DOHH2 (cell line): Measurements from ENCODE around the gene OR10A5.

ENCODE experiments used
- H3F3A ChIP-seq: fragments of 200-600 bp; sonication (generic), shearing (Covaris generic); 2 replicates; pipeline ENCODE4 v1.6.0; 2016; ENCODE audit warnings: antibody characterized with exemption, mild to moderate bottlenecking; ENCODE audit not compliant: control insufficient read depth, insufficient read depth
- H3K27ac ChIP-seq: fragments of 200-600 bp; sonication (generic); 2 replicates; pipeline ENCODE4 v1.5.1; 2014; ENCODE audit warnings: low read depth, mild to moderate bottlenecking, low read length, moderate library complexity
- H3K27me3 ChIP-seq: fragments of 200-600 bp; sonication (generic); 2 replicates; pipeline ENCODE4 v1.6.1; 2014; ENCODE audit warnings: mild to moderate bottlenecking, low read length, mixed read lengths; ENCODE audit not compliant: control insufficient read depth
- H3K36me3 ChIP-seq: fragments of 200-600 bp; sonication (generic); 2 replicates; pipeline ENCODE4 v1.6.1; 2014; ENCODE audit warnings: mild to moderate bottlenecking, low read length, moderate library complexity, mixed read lengths; ENCODE audit not compliant: control insufficient read depth
- H3K4me1 ChIP-seq: fragments of 200-600 bp; sonication (generic); 2 replicates; pipeline ENCODE4 v1.6.1; 2014; ENCODE audit warnings: mild to moderate bottlenecking, low read length, mixed read lengths; ENCODE audit not compliant: control insufficient read depth
- H3K4me2 ChIP-seq: fragments of 200-600 bp; sonication (generic); 2 replicates; pipeline ENCODE4 v1.6.0; 2014; ENCODE audit warnings: mild to moderate bottlenecking, low read length, moderate library complexity
- H3K4me3 ChIP-seq: fragments of 200-600 bp; sonication (generic); 2 replicates; pipeline ENCODE4 v1.5.1; 2014; ENCODE audit warnings: mild to moderate bottlenecking, low read length, mixed read lengths
- H3K79me2 ChIP-seq: fragments of 200-600 bp; sonication (generic); 2 replicates; pipeline ENCODE4 v1.6.1; 2014; ENCODE audit warnings: mild to moderate bottlenecking, low read length, mixed read lengths; ENCODE audit not compliant: control insufficient read depth
- H3K9me2 ChIP-seq: fragments of 200-600 bp; sonication (generic); replicated peaks from 2 replicates; pipeline ENCODE4 v1.6.1; 2014; ENCODE audit warnings: mild to moderate bottlenecking, low read length, mixed read lengths; ENCODE audit not compliant: control insufficient read depth
- H3K9me3 ChIP-seq: fragments of 200-600 bp; sonication (generic); 2 replicates; pipeline ENCODE4 v1.6.1; 2014; ENCODE audit warnings: antibody characterized with exemption, low read length, mixed read lengths; ENCODE audit not compliant: control insufficient read depth, insufficient read depth
- H4K20me1 ChIP-seq: fragments of 200-600 bp; sonication (generic); 2 replicates; pipeline ENCODE4 v1.6.0; 2014; ENCODE audit warnings: low read depth, mild to moderate bottlenecking, antibody characterized with exemption, low read length, moderate library complexity; ENCODE audit not compliant: control insufficient read depth, insufficient read depth
- CTCF ChIP-seq: fragments of 200-600 bp; sonication (generic); IDR thresholded peaks from one replicate; pipeline ENCODE4 v1.5.1; 2014; ENCODE audit warnings: antibody characterized with exemption, mild to moderate bottlenecking, low read depth, low read length; ENCODE audit not compliant: poor library complexity, severe bottlenecking
- EZH2phosphoT487 ChIP-seq: fragments of 200-600 bp; sonication (generic); IDR thresholded peaks from 2 replicates; pipeline ENCODE4 v1.6.1; 2017; ENCODE audit warnings: borderline replicate concordance, mild to moderate bottlenecking, antibody characterized with exemption, low read length, moderate library complexity, mixed read lengths

Gene OR10A5

GRCh38 chr11:6871278-6871677 is 25.8 kb downstream of the OR10A5 start:
- H3K27me3 ChIP-seq = no peaks in the 10 kb centered on the region
- no peaks in the 10 kb centered on the region for H3K4me1 ChIP-seq
- H3K4me3 ChIP-seq = no peak overlapping the region
- H3K36me3 ChIP-seq = no peaks in the 10 kb centered on the region
- no peak overlapping the region for H3K27ac ChIP-seq
- H3F3A ChIP-seq = no peaks in the 10 kb centered on the region
- no peaks in the 10 kb centered on the region for H4K20me1 ChIP-seq
- no peaks in the 10 kb centered on the region for H3K79me2 ChIP-seq
- no peaks in the 10 kb centered on the region for H3K9me3 ChIP-seq
- TF ChIP-seq EZH2phosphoT487 (no peak), CTCF (no peak)
- no peaks in the 10 kb centered on the region; the same call in 1 of the 2 replicates for H3K9me2 ChIP-seq
- H3K4me2 ChIP-seq = no peak overlapping the region

GRCh38 chr11:6875761-6876160 is 30.3 kb downstream of the OR10A5 start:
- Histone ChIP-seq H3K4me3 (no peak overlapping the region), H3K9me2 (no peaks in the 10 kb centered on the region; the same call in 1 of the 2 replicates), H3K79me2 (no peaks in the 10 kb centered on the region), H3K27me3 (no peaks in the 10 kb centered on the region), H3K9me3 (0 out of 2 replicates have a peak, but pooled peaks cover 3% of the 10 kb centered on the region), H4K20me1 (no peaks in the 10 kb centered on the region), H3K27ac (no peak overlapping the region), H3K36me3 (no peaks in the 10 kb centered on the region), H3K4me2 (no peak overlapping the region), H3K4me1 (no peaks in the 10 kb centered on the region), H3F3A (no peaks in the 10 kb centered on the region)
- no peak for TF ChIP-seq CTCF
- TF ChIP-seq EZH2phosphoT487 = no peak

GRCh38 chr11:6876325-6876724 is 30.8 kb downstream of the OR10A5 start, which contains the start of gene OR10A4:
Gene OR10A4, plus strand, starts transcription at chr11:6876625. Its CDS starts 23 bp downstream, at chr11:6876648.
- no peaks in the 10 kb centered on the region for H3F3A ChIP-seq
- no peaks in the 10 kb centered on the region for H3K79me2 ChIP-seq
- H3K36me3 ChIP-seq = no peaks in the 10 kb centered on the region
- no peaks in the 10 kb centered on the region for H3K27me3 ChIP-seq
- 0 out of 2 replicates have a peak, but pooled peaks cover 3% of the 10 kb centered on the region for H3K9me3 ChIP-seq
- no peaks in the 10 kb centered on the region for H3K4me1 ChIP-seq
- no peak within 1 kb of the TSS for H3K4me2 ChIP-seq
- H3K27ac ChIP-seq = no peak within 1 kb of the TSS
- no peaks in the 10 kb centered on the region; the same call in 1 of the 2 replicates for H3K9me2 ChIP-seq
- no peaks in the 10 kb centered on the region for H4K20me1 ChIP-seq
- H3K4me3 ChIP-seq = no peak within 1 kb of the TSS
- no peak for TF ChIP-seq CTCF
